ENCODE measurements around the gene ZNF140.

The ZNF140 gene

DNA sequence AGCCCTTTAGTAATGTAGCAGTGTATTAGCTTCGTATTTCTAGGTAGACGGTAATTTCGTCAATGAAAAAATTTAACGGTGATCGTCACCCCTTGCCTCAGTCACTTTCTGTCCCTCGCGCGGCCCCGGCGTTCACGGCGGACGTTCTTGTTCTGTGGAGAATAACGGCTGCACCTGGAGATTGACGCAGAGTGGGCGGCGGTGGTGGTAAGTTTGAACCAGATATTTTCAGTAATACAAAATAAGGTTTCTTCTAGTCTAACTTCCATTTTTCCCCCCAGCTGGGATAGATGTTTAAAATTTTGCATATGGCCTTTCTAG is 50.0 kb downstream of the ZNF140 start:
- DNase-seq: no peak

DNA sequence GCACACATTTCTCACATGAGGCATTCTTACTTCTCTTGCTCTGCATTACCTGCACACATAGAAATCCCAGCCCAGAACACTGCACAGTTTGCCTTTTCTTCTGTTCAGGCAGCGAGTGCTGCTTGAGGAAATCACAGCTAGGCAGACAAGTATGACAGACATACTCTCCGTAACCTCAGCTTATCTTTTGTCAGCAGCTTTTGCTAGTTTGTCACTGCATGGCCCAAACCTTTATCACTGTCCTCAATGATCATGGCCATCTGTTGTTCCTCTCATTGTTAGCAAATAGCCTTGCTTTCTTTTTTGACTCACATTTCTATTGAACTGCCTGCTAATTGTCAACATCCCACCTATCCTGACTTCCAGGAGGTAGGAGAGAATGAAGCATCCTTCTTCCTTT is 55.0 kb downstream of the ZNF140 start:
- DNase-seq: no peak

DNA sequence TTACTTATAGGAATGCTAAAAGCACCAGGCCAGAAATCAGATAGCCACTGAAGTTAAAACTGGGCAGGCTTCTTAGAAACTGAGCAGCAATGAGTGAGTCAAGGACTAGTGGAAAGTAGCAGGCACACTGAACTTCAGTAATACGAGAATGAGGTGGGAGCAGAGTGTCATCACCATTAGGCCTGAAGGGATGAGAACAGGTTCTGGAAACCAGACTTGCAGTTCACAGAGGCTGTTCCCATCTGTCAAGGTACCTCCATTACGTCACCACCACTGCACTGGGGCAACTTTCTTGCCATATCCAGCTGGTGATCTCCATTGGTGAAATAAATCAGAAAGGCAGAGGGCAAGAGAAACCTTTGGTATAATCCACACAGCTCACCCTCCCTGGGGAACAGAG is 65.3 kb downstream of the ZNF140 start:
- no peak for DNase-seq

GRCh38 chr12:133156125-133156690 is 75.5 kb downstream of the ZNF140 start:
- DNase-seq: no peak

Data from CD4-positive, alpha-beta T cell treated with Interferon gamma for 1 hour (primary cell).